ENCODE results near the gene TMEM200C.

Gene TMEM200C

GRCh38 chr18:5939801-5940667 is 44.7 kb upstream of the TMEM200C start:
- Mint-ChIP-seq H3K27me3 (ENCODE audit: low read depth, poor library complexity) (peaks cover 2% of the 10 kb centered on the region), H3K4me3 (no peak overlapping the region), H3K27ac (no peak overlapping the region), H3K4me1 (peaks cover 8% of the 10 kb centered on the region), H3K36me3 (ENCODE audit: low read depth) (no peaks in the 10 kb centered on the region), H3K9me3 (no peaks in the 10 kb centered on the region)
- DNase-seq = no peak
- TF ChIP-seq CTCF (IDR thresholded peaks at IDR 0.05) = no peak

- peaks cover 2% of the 10 kb centered on the region for H3K27me3 Mint-ChIP-seq (ENCODE audit: low read depth, poor library complexity)
- no peak overlapping the region for H3K27ac Mint-ChIP-seq
These were observed 42.5 kb upstream of the TMEM200C start for GRCh38 chr18:5937795-5938194.

DNA sequence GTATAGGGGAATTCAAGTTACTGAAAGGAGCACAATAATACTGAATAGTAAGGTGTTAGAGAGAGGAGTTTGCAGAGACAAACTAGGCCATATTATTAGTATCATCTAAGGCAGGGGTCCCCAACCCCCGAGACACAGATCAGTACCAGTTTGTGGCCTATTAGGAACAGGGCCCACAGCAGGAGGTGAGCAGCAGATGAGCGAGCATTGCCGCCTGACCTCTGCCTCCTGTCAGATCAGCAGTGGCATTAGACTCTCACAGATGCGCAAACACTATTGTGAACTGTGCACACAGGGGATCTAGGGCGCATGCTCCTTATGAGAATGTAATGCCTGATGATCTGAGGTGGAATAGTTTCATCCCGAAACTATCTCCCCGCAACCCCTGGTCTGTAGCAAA is 41.8 kb upstream of the TMEM200C start:
- Mint-ChIP-seq H3K36me3 (ENCODE audit: low read depth) (no peaks in the 10 kb centered on the region), H3K27me3 (ENCODE audit: low read depth, poor library complexity) (peaks cover 2% of the 10 kb centered on the region), H3K9me3 (no peaks in the 10 kb centered on the region), H3K4me1 (peaks cover 8% of the 10 kb centered on the region), H3K27ac (no peak overlapping the region), H3K4me3 (no peak overlapping the region)
- no peak for TF ChIP-seq CTCF (IDR thresholded peaks at IDR 0.05)
- DNase-seq = no peak

More at GRCh38 chr18:5937795-5938194, 42.5 kb upstream of the TMEM200C start:
- no peak for DNase-seq
- H3K9me3 Mint-ChIP-seq = no peaks in the 10 kb centered on the region
- TF ChIP-seq CTCF (IDR thresholded peaks at IDR 0.05) = no peak
- H3K36me3 Mint-ChIP-seq (ENCODE audit: low read depth) = no peaks in the 10 kb centered on the region
- peaks cover 8% of the 10 kb centered on the region for H3K4me1 Mint-ChIP-seq
- no peak overlapping the region for H3K4me3 Mint-ChIP-seq

DNA sequence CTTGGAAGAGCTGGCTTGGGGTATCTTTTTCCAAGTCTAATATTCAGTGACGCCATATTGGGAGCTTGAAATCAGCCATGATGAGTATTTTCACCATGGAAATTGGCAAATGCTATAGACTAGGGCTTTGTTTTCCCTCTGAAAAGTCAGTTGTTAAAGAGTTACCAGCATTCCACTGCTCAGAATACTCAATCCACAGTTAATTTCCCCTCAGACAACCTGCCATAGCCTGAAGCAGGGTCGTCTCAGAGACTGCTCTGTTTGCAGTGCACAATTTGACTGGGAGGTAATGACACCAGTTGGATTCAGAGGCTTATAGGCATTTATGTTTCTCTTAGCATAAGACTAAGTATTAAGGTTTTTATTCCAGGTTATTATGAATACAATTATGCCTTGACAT is 35.5 kb upstream of the TMEM200C start:
- Mint-ChIP-seq H3K4me3 (no peak overlapping the region), H3K27me3 (ENCODE audit: low read depth, poor library complexity) (no peaks in the 10 kb centered on the region), H3K36me3 (ENCODE audit: low read depth) (peaks cover 16% of the 10 kb centered on the region), H3K4me1 (no peaks in the 10 kb centered on the region), H3K27ac (no peak overlapping the region), H3K9me3 (peaks cover 23% of the 10 kb centered on the region)
- no peak for TF ChIP-seq CTCF (IDR thresholded peaks at IDR 0.05)
- DNase-seq = no peak

DNA sequence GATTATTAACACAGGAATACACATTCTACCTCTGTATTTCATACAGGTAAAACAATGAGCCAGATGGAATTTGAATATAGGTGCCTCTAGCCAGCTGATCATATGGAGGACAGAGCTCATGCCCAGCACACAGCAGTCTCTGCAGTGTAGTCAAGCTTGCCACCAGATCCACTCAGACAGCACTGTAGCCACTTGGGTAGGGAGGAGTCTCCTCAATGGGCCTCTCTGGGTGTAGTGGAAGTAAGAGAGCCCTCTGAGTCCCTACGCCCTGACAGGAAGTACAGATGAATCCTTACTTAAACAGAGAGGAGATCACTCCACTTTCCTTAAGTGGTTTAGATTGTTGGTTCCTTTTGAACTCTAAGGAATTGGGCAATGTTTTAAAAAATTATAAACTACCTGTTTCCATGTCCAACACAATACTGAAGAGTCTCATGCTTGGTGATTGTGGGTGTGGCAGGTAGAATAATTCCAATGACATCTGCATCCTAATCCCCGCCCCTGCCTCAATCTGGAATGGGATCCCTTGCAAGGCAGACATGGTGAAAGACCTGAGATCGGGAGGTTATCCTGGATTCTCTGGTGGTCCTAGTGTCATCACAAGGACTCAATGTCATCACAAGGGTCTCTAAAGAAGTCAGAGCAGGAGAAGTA is 23.0 kb upstream of the TMEM200C start:
- no peak for DNase-seq
- Mint-ChIP-seq H3K36me3 (ENCODE audit: low read depth) (peaks cover 17% of the 10 kb centered on the region), H3K4me3 (no peak overlapping the region), H3K27ac (no peak overlapping the region), H3K4me1 (no peaks in the 10 kb centered on the region), H3K9me3 (no peaks in the 10 kb centered on the region), H3K27me3 (ENCODE audit: low read depth, poor library complexity) (peaks cover 2% of the 10 kb centered on the region)
- TF ChIP-seq CTCF (IDR thresholded peaks at IDR 0.05) = no peak
